Suppressor macrophage (primary cell): Measurements from ENCODE around the gene EVC.

ENCODE experiments used
- DNase-seq, 4 experiments: peaks; one replicate each; pipeline ENCODE4 v3.0.0-alpha.2; 2020 to 2022

The EVC gene

GRCh38 chr4:5755679-5756078, 44.7 kb downstream of the EVC start:
- DNase-seq = no peak

- DNase-seq = no peak
Observed at GRCh38 chr4:5756271-5756670, 45.3 kb downstream of the EVC start.

GRCh38 chr4:5757091-5757490, 46.1 kb downstream of the EVC start:
- no peak for DNase-seq

- DNase-seq = no peak
Observed at GRCh38 chr4:5757536-5757935, 46.5 kb downstream of the EVC start.

- DNase-seq = no peak
Observed at GRCh38 chr4:5757954-5758353, 47.0 kb downstream of the EVC start.

- DNase-seq = peak; percentile 10 to 48 (median 34)
Observed at GRCh38 chr4:5758741-5759140, 47.7 kb downstream of the EVC start.

- no peak for DNase-seq
Observed at GRCh38 chr4:5759236-5760075, 48.5 kb downstream of the EVC start.

- DNase-seq = no peak
Observed at GRCh38 chr4:5760246-5760645, 49.2 kb downstream of the EVC start.

- no peak for DNase-seq
Observed at GRCh38 chr4:5760936-5761480, 50.0 kb downstream of the EVC start.

GRCh38 chr4:5770051-5770450, 59.0 kb downstream of the EVC start:
- DNase-seq = no peak

- DNase-seq = no peak
Observed at GRCh38 chr4:5772528-5773270, 61.7 kb downstream of the EVC start.

- DNase-seq = no peak
Observed at GRCh38 chr4:5773271-5773555, 62.2 kb downstream of the EVC start.

GRCh38 chr4:5774416-5775036, 63.5 kb downstream of the EVC start:
- DNase-seq = no peak

GRCh38 chr4:5776510-5776909, 65.5 kb downstream of the EVC start:
- DNase-seq = no peak

GRCh38 chr4:5780831-5781480, 70.0 kb downstream of the EVC start:
- DNase-seq = no peak

- no peak for DNase-seq
Observed at GRCh38 chr4:5781691-5782090, 70.7 kb downstream of the EVC start.

- no peak for DNase-seq
Observed at GRCh38 chr4:5782829-5783476, 72.0 kb downstream of the EVC start.

- DNase-seq = no peak
Observed at GRCh38 chr4:5783486-5783885, 72.5 kb downstream of the EVC start.

- DNase-seq = no peak
Observed at GRCh38 chr4:5784021-5784420, 73.0 kb downstream of the EVC start.

GRCh38 chr4:5784960-5785611, 74.1 kb downstream of the EVC start:
- DNase-seq = no peak

GRCh38 chr4:5785806-5786680, 75.0 kb downstream of the EVC start:
- DNase-seq = no peak
